SH-SY5Y (cell line): ENCODE results near the gene MDFIC.

ENCODE experiments used
- GATA2 ChIP-seq: IDR thresholded peaks from 2 replicates; pipeline ENCODE4 v1.6.1; 2011; ENCODE audit warnings: mild to moderate bottlenecking, low read depth, low read length
- GATA3 ChIP-seq: IDR thresholded peaks from 2 replicates; pipeline ENCODE4 v1.6.1; 2011; ENCODE audit warnings: low read depth, mild to moderate bottlenecking, low read length, moderate library complexity

- no peak for TF ChIP-seq GATA3
- no peak for TF ChIP-seq GATA2
Observed at GRCh38 chr7:114988755-114989375, 67.0 kb downstream of the MDFIC start.
